Astrocyte of the spinal cord (primary cell): Measurements from ENCODE around the gene SETD6.

Experiments
- DNase-seq: peaks from one replicate; pipeline ENCODE4 v3.0.0; 2011; ENCODE audit warnings: low read depth, low spot score
- H3K4me3 ChIP-seq: 2 replicates; pipeline ENCODE4 v1.5.1; 2011; ENCODE audit warnings: low read depth, mild to moderate bottlenecking, low read length, moderate library complexity
- in situ Hi-C: cut with HindIII; loops from 2 replicates; pipeline ENCODE4 v1.10.0; 2017; ENCODE audit warnings: low sequenced_read_pairs
- TF ChIP-seq, protein P1 (sequence below): IDR thresholded peaks from 2 replicates; pipeline ENCODE4 v1.5.1; 2012; ENCODE audit warnings: low read depth, mild to moderate bottlenecking, low read length, inconsistent platforms

Gene SETD6

GRCh38 chr16:58472827-58473226 is 42.5 kb upstream of the SETD6 start:
- TF ChIP-seq, protein P1, sequence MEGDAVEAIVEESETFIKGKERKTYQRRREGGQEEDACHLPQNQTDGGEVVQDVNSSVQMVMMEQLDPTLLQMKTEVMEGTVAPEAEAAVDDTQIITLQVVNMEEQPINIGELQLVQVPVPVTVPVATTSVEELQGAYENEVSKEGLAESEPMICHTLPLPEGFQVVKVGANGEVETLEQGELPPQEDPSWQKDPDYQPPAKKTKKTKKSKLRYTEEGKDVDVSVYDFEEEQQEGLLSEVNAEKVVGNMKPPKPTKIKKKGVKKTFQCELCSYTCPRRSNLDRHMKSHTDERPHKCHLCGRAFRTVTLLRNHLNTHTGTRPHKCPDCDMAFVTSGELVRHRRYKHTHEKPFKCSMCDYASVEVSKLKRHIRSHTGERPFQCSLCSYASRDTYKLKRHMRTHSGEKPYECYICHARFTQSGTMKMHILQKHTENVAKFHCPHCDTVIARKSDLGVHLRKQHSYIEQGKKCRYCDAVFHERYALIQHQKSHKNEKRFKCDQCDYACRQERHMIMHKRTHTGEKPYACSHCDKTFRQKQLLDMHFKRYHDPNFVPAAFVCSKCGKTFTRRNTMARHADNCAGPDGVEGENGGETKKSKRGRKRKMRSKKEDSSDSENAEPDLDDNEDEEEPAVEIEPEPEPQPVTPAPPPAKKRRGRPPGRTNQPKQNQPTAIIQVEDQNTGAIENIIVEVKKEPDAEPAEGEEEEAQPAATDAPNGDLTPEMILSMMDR, result no peak
- in situ Hi-C loops, result no loop called here
- DNase-seq, result no peak
- no peak overlapping the region for H3K4me3 ChIP-seq

- in situ Hi-C loops, result no loop called here
- no peak for DNase-seq
- TF ChIP-seq, protein P1, result no peak
- no peak overlapping the region for H3K4me3 ChIP-seq
Measured at GRCh38 chr16:58474296-58474695, 41.0 kb upstream of the SETD6 start.

- no peak for DNase-seq
- TF ChIP-seq, protein P1, result no peak
- H3K4me3 ChIP-seq, result no peak overlapping the region
- in situ Hi-C loops, result no loop called here
Measured at GRCh38 chr16:58475091-58475619, 40.2 kb upstream of the SETD6 start.

- in situ Hi-C loops, result no loop called here
- no peak overlapping the region for H3K4me3 ChIP-seq
- TF ChIP-seq, protein P1, result no peak
Measured at GRCh38 chr16:58476791-58477190, 38.5 kb upstream of the SETD6 start.

GRCh38 chr16:58478427-58478826 is 36.9 kb upstream of the SETD6 start:
- H3K4me3 ChIP-seq, result no peak overlapping the region
- TF ChIP-seq, protein P1, result no peak
- in situ Hi-C loops, result no loop called here
- no peak for DNase-seq

More at GRCh38 chr16:58476791-58477190, 38.5 kb upstream of the SETD6 start:
- no peak for DNase-seq

- TF ChIP-seq, protein P1, result no peak
- in situ Hi-C loops, result no loop called here
- H3K4me3 ChIP-seq, result no peak overlapping the region
- no peak for DNase-seq
Measured at GRCh38 chr16:58481226-58481869, 34.0 kb upstream of the SETD6 start.
